Cardiac fibroblast (primary cell): Measurements from ENCODE around the gene TMEM186.

Experiments
- DNase-seq, 2 donors: peaks; one replicate each; pipeline versions ENCODE4 v3.0.0 to v3.0.0-alpha.2; 2010; ENCODE audit warnings: low read depth in 2 of 2
- H3K4me3 ChIP-seq, 2 donors: replicated peaks in 1 of 2; 1 replicate in 1 of 2; 2 replicates in 1 of 2; pipeline ENCODE4 v1.5.1; 2011; ENCODE audit warnings: low read depth in 2 of 2, low read length in 2 of 2, mild to moderate bottlenecking in 2 of 2, moderate library complexity in 1 of 2
- CTCF ChIP-seq: IDR thresholded peaks from one replicate; pipeline ENCODE4 v1.5.1; 2011; ENCODE audit warnings: low read depth, mild to moderate bottlenecking, low read length, inconsistent platforms

TMEM186 gene

GRCh38 chr16:8785408-8785807 lies 12.0 kb downstream of the TMEM186 start:
- no peak for DNase-seq
- no peak overlapping the region for H3K4me3 ChIP-seq
- TF ChIP-seq CTCF, result no peak

GRCh38 chr16:8782673-8783072 lies 14.8 kb downstream of the TMEM186 start:
- no peak for DNase-seq
- no peak overlapping the region for H3K4me3 ChIP-seq
- no peak for TF ChIP-seq CTCF

GRCh38 chr16:8781797-8782196 lies 15.6 kb downstream of the TMEM186 start:
- H3K4me3 ChIP-seq, result no peak overlapping the region
- DNase-seq, result no peak
- TF ChIP-seq CTCF, result no peak

- no peak for TF ChIP-seq CTCF
- DNase-seq, result no peak
Measured at GRCh38 chr16:8777217-8777616, 20.2 kb downstream of the TMEM186 start.

GRCh38 chr16:8776129-8776584 lies 21.3 kb downstream of the TMEM186 start:
- no peak overlapping the region for H3K4me3 ChIP-seq
- TF ChIP-seq CTCF, result no peak
- DNase-seq, result no peak

More at GRCh38 chr16:8777217-8777616, 20.2 kb downstream of the TMEM186 start:
- H3K4me3 ChIP-seq, result no peak overlapping the region

- no peak overlapping the region for H3K4me3 ChIP-seq
- TF ChIP-seq CTCF, result no peak
- no peak for DNase-seq
Measured at GRCh38 chr16:8775359-8775758, 22.1 kb downstream of the TMEM186 start.

- H3K4me3 ChIP-seq, result no peak overlapping the region
- DNase-seq, result no peak
- no peak for TF ChIP-seq CTCF
Measured at GRCh38 chr16:8774208-8774607, 23.2 kb downstream of the TMEM186 start.
